AG04449 (cell line): Measurements from ENCODE around the gene TOR1A.

Experiments
- CTCF ChIA-PET: fragments of 350-600 bp; formaldehyde crosslinking; extraction: SDS; loops from one replicate; lab custom pipeline; 2021; ENCODE audit warnings: antibody characterized with exemption; lab: Yijun Ruan, JAX
- POLR2A ChIA-PET: fragments of 400-600, 350-600 bp; formaldehyde crosslinking; extraction: SDS; loops from one replicate; lab custom pipeline; 2020; ENCODE audit warnings: antibody characterized with exemption, inconsistent platforms; lab: Yijun Ruan, JAX
- DNase-seq: peaks from one replicate; pipeline ENCODE4 v3.0.0-alpha.2; 2010; ENCODE audit warnings: low read depth, low spot score
- H3K4me3 ChIP-seq: 2 replicates; pipeline ENCODE4 v1.5.1; 2011; ENCODE audit warnings: low read depth, mild to moderate bottlenecking, control low read depth, low read length
- CTCF ChIP-seq: IDR thresholded peaks from one replicate; pipeline ENCODE4 v1.5.1; 2011; ENCODE audit warnings: mild to moderate bottlenecking, moderate library complexity, low read length, control low read depth, inconsistent platforms; ENCODE audit not compliant: insufficient read depth; ENCODE audit errors: missing control alignments

Gene TOR1A

GRCh38 chr9:129814432-129815223 is 9.3 kb downstream of the TOR1A start:
- ChIA-PET POLR2A (no interaction called here), CTCF (no interaction called here)
- TF ChIP-seq CTCF, result no peak
- H3K4me3 ChIP-seq, result no peak overlapping the region
- no peak for DNase-seq

GRCh38 chr9:129813661-129814060 is 10.3 kb downstream of the TOR1A start:
- ChIA-PET CTCF (interaction anchor here (1.5 kb wide), 1 partner anchor 10 kb away, joined by 3 read pairs; no protein-coding TSS in a partner anchor), POLR2A (no interaction called here)
- no peak overlapping the region for H3K4me3 ChIP-seq
- no peak for TF ChIP-seq CTCF
- no peak for DNase-seq

GRCh38 chr9:129812385-129812784 is 11.6 kb downstream of the TOR1A start:
- no peak for TF ChIP-seq CTCF
- no peak for DNase-seq
- ChIA-PET POLR2A (interaction anchor here (0.5 to 0.6 kb wide), 2 partner anchors 10 to 175 kb away, joined by 3 to 5 read pairs; no protein-coding TSS in a partner anchor), CTCF (interaction anchor here (1.5 kb wide), 1 partner anchor 8 kb away, joined by 3 read pairs; no protein-coding TSS in a partner anchor)
- H3K4me3 ChIP-seq, result no peak overlapping the region

- POLR2A ChIA-PET, result interaction anchor here (0.6 to 2.1 kb wide), 2 partner anchors 10 to 27 kb away, joined by 5 to 6 read pairs; no protein-coding TSS in a partner anchor
- CTCF ChIA-PET, result interaction anchor here (1.0 to 1.5 kb wide), 3 partner anchors 8 to 75 kb away, joined by 3 to 4 read pairs (median 4); no protein-coding TSS in a partner anchor
- no peak for TF ChIP-seq CTCF
- no peak for DNase-seq
- H3K4me3 ChIP-seq, result no peak overlapping the region
These were observed 12.0 kb downstream of the TOR1A start for GRCh38 chr9:129811967-129812363.

GRCh38 chr9:129810788-129811187 is 13.1 kb downstream of the TOR1A start:
- POLR2A ChIA-PET, result interaction anchor here (2.1 kb wide), 1 partner anchor 28 kb away, joined by 6 read pairs; no protein-coding TSS in a partner anchor
- CTCF ChIA-PET, result interaction anchor here (1.0 to 1.4 kb wide), 3 partner anchors 10 to 76 kb away, joined by 3 to 4 read pairs (median 4); no protein-coding TSS in a partner anchor
- DNase-seq, result no peak
- no peak for TF ChIP-seq CTCF
- H3K4me3 ChIP-seq, result no peak overlapping the region

GRCh38 chr9:129810116-129810515 is 13.8 kb downstream of the TOR1A start:
- ChIA-PET CTCF (no interaction called here), POLR2A (interaction anchor here (2.1 kb wide), 1 partner anchor 28 kb away, joined by 6 read pairs; no protein-coding TSS in a partner anchor)
- TF ChIP-seq CTCF, result no peak
- no peak overlapping the region for H3K4me3 ChIP-seq
- DNase-seq, result no peak
